ENCODE results near the gene CLDN7.

DNA sequence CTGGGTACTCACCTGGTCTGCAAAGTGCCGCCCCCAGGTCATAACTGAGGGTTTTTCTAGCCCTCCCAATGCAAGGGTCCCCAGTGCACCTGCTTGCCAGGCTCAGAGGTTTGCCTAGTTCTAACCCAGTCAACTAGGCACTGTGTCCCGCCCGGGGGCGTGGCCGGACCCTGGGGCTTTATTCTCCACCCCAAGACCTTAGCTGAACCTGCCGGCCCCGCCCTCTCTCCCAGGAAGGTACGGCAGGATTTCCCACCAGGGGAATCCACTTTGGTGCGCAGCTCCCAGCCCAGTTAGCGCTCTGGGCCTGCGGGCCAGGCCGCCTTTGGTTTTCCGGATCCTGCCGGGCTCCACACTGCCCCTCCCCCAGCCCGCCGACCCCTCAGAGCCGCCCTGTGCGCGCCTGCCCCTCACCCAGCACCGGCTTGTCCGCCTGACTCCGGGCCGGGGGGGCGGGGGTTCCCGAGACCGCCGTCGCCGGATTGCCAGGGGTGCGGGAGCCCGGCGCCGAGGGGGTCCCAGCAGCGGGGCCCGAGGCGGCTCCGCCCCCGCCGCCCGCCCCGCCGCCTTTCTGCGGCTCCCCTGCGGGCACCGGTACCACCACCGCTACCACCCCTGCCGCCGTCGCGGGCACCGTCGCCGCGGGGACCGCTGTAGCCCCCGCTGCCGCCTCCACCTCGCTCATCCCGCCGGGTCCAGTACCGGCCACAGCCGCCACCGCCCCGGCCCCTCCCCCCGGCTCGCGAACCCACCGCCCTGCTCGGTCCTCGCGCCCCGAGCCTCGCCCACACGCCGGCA is 31.7 kb upstream of the CLDN7 start:
- TF ChIP-seq EZH2 (IDR thresholded peaks at IDR 0.05; ENCODE audit: insufficient read depth, low read length): peak; percentile 93
- TF ChIP-seq, protein P1, sequence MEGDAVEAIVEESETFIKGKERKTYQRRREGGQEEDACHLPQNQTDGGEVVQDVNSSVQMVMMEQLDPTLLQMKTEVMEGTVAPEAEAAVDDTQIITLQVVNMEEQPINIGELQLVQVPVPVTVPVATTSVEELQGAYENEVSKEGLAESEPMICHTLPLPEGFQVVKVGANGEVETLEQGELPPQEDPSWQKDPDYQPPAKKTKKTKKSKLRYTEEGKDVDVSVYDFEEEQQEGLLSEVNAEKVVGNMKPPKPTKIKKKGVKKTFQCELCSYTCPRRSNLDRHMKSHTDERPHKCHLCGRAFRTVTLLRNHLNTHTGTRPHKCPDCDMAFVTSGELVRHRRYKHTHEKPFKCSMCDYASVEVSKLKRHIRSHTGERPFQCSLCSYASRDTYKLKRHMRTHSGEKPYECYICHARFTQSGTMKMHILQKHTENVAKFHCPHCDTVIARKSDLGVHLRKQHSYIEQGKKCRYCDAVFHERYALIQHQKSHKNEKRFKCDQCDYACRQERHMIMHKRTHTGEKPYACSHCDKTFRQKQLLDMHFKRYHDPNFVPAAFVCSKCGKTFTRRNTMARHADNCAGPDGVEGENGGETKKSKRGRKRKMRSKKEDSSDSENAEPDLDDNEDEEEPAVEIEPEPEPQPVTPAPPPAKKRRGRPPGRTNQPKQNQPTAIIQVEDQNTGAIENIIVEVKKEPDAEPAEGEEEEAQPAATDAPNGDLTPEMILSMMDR (IDR thresholded peaks at IDR 0.05; ENCODE audit: insufficient read depth, low read depth, low read length): no peak
